Mononuclear cell (primary cell): ENCODE measurements around the gene DIAPH3. TPM values are rescaled to one million over a fixed set of nuclear protein-coding genes. Genes with fewer than 3 reads are reported as not detected.

Experiments
- H3K27me3 ChIP-seq: 2 replicates; pipeline ENCODE4 v1.6.0; 2011; ENCODE audit warnings: low read length, control low read depth; ENCODE audit not compliant: insufficient read depth
- H3K4me1 ChIP-seq: 2 replicates; pipeline ENCODE4 v1.5.1; 2011; ENCODE audit warnings: mild to moderate bottlenecking, low read length, control low read depth; ENCODE audit not compliant: insufficient read depth
- H3K4me3 ChIP-seq: 2 replicates; pipeline ENCODE4 v1.5.1; 2011; ENCODE audit warnings: mild to moderate bottlenecking, low read length, moderate library complexity
- H3K9me3 ChIP-seq: 2 replicates; pipeline ENCODE4 v1.5.1; 2011; ENCODE audit warnings: low read depth, mild to moderate bottlenecking, control low read depth, low read length
- total RNA-seq: library from RNA; depleted of rRNA; stranded (reverse); fragments of >200 nt; gene quantifications from one replicate; pipeline ENCODE4 v1.2.3, GENCODE V29; 2012

The DIAPH3 gene
- total RNA-seq, 1 donor: 0.21 TPM

DNA sequence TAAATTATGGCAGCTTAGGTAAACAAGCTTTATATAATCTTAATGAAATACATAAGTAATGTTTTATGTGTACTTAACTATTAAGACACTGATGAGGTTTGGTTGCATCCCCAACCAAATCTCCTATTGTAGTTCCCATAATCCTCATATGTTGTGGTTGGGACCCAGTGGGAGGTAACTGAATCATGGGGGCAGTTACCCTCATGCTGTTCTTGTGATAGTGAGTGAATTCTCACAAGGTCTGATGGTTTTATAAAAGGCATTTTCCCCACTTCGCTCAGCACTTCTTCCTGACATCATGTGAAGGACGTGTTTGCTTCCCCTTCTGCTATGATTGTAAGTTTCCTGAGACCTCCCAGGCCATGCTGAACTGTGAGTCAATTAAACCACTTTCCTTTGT, 212.7 kb downstream of the DIAPH3 start:
- H3K4me1 ChIP-seq: no peaks in the 10 kb centered on the region
- no peaks in the 10 kb centered on the region for H3K27me3 ChIP-seq
- no peak overlapping the region for H3K4me3 ChIP-seq
- H3K9me3 ChIP-seq: no peaks in the 10 kb centered on the region

DNA sequence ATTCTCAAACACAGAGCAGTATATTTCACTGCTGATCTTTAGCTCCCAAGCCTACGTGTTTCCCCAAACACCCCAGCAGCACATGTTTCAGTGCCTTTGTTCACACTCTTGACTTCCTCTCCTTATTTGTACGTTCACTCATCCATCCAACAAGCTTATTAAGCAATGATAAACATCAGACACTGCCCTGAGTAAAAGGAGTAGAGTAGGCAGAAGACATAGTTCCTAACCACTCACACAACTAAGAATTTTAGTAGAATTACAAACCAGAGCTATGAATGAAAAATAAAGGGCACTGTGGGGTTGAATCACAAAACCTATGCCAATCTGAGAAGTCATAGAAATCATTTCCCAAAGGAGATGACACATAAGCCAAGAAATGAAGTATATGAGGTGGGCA, 213.5 kb downstream of the DIAPH3 start:
- H3K4me1 ChIP-seq: no peaks in the 10 kb centered on the region
- H3K4me3 ChIP-seq: no peak overlapping the region
- no peaks in the 10 kb centered on the region for H3K9me3 ChIP-seq
- no peaks in the 10 kb centered on the region for H3K27me3 ChIP-seq

DNA sequence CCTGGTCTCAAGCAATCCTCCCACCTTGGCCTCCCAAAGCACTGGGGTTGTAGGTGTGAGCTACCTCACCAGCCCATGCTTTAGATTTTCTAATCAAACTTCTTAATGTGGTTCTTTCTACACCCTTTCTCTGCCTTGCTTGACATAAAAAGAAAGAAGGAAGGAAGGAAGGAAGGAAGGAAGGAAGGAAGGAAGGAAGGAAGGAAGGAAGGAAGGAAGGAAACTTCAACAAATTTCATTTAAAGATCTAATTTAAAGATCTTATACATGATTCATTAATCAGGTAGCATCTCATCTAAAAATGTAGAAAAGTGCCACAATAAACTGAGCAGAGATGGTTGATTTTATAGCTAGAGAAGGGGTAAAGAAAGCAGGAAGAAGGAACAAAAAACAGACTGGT, 215.0 kb downstream of the DIAPH3 start:
- H3K4me1 ChIP-seq: no peaks in the 10 kb centered on the region
- no peaks in the 10 kb centered on the region for H3K9me3 ChIP-seq
- H3K27me3 ChIP-seq: no peaks in the 10 kb centered on the region
- H3K4me3 ChIP-seq: no peak overlapping the region

DNA sequence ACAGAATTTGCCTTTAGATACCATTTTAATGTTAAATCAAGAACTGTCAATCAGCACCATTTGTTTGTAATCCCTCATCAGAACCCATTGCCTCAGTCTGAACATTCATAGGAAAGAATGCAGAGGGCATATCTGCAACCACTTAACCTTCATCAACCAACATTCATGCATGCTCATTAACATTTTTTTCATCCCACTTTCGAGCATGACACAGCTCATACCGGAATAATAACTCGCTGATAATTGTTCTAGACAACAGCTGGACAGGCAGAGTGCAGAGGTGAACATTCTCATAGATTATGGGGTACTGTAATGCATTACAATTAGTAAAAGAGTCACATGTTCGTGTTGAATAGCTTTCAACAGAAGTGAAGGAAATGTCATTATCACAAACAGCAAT, 216.8 kb downstream of the DIAPH3 start:
- Histone ChIP-seq H3K9me3 (no peaks in the 10 kb centered on the region), H3K4me3 (no peak overlapping the region), H3K27me3 (no peaks in the 10 kb centered on the region), H3K4me1 (no peaks in the 10 kb centered on the region)

DNA sequence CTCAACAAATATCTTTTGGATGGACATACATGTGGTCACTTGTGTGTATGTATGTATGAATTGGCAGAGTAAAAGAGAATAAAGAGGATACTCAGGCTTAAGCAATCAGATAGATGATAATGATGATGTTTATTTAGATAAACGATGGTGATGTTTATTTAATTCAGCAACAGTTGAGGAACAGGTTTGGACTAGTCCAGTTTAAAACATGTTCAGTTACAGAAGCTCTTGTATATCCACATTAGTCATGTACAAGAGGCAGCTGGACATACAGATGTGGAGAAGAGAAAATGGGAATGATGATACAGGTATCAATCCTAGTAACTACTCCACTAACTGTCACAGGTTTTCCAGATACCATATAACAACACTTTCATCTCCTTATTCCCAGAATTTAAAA, 232.1 kb downstream of the DIAPH3 start:
- H3K4me3 ChIP-seq: no peak overlapping the region

DNA sequence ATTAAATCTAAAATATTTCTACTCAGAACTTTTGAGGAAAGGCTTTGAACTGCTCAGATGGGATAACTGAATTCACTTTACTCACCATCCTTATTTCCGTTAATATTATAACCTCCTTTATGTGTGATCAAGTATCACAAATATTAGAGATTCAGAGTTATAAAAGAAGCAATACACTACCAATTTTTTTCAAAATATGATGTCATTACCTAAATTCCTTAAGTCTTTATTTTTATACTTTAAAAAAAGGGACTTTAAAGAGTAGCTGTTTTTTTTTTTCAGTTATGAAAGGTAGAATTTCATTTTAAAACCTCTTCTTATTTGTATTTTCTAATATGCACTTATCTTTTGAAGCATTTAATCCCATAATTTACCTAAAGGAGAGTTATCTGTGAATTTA, 239.5 kb downstream of the DIAPH3 start:
- no peaks in the 10 kb centered on the region for H3K4me1 ChIP-seq
- no peak overlapping the region for H3K4me3 ChIP-seq
- peaks cover 8% of the 10 kb centered on the region for H3K9me3 ChIP-seq
- no peaks in the 10 kb centered on the region for H3K27me3 ChIP-seq

More for the DNA sequence above, 232.1 kb downstream of the DIAPH3 start:
- peaks cover 8% of the 10 kb centered on the region for H3K9me3 ChIP-seq
- H3K4me1 ChIP-seq: no peaks in the 10 kb centered on the region
- no peaks in the 10 kb centered on the region for H3K27me3 ChIP-seq

DNA sequence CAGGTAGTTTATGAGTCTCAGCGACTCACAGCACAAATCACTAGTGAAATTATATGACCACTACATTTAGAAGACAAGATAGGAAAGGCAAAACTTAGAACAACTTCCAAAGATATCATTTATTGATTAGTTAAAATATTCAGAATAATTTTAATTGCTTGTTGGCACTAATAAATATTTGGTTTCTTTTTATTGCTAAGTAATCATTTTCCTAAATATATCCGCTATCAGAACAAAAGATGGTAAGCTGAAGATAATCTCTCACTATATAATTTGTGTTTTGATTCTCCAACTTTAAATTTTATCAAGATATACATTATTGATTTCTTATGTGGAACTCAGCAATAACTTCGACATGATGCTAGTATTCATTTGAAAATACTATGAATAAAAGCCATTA, 248.5 kb downstream of the DIAPH3 start:
- no peaks in the 10 kb centered on the region for H3K9me3 ChIP-seq
- H3K4me1 ChIP-seq: no peaks in the 10 kb centered on the region
- H3K27me3 ChIP-seq: no peaks in the 10 kb centered on the region
- no peak overlapping the region for H3K4me3 ChIP-seq

DNA sequence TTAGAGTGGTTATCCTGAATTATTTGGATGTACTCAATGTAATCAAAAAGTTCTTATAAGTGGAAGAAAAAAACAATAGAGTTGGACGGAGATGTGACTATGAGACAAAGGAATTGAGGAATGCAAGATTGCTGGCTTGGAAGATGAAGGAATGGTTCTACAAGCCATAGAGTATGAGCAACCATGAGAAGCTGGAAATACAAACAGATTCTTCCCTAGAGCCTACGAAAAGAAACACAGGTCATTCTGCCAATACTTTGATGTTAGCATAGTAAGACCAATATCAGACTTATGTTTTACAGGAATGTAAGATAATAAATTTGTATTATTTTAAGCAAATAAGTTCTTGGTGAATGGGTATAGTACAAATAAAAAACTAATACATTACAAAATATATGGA, 249.2 kb downstream of the DIAPH3 start:
- Histone ChIP-seq H3K27me3 (no peaks in the 10 kb centered on the region), H3K4me1 (no peaks in the 10 kb centered on the region), H3K9me3 (no peaks in the 10 kb centered on the region), H3K4me3 (no peak overlapping the region)

DNA sequence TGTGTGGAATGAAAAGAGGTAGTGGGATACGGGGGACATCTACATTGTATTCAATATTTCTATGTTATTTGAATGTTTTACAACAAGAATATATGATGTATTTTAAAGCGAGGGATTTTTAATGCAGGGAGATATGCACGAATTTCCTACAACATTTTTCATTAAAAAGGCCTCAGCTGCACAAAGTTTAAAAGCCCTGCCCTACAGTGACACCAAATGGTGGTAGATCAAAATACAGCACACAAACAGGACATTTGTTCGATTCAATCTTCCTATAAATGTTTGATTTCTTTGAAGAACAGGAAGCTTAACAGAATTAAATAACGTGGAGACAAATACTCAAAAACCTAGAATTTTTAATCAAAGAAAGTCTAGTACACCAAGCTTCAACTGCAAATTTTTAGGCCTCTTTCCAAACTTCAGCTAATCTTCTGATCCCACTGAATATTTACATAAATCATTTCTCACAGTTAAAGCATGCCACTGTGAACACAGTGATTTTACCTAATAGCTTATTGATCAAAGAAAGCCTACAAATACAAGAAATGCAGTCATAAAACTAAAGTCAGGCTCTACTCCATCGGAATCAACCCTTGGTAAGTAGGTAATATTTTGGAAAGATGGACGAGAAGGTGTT, 257.2 kb downstream of the DIAPH3 start:
- no peaks in the 10 kb centered on the region for H3K4me1 ChIP-seq
- H3K9me3 ChIP-seq: no peaks in the 10 kb centered on the region
- no peak overlapping the region for H3K4me3 ChIP-seq
- H3K27me3 ChIP-seq: no peaks in the 10 kb centered on the region

DNA sequence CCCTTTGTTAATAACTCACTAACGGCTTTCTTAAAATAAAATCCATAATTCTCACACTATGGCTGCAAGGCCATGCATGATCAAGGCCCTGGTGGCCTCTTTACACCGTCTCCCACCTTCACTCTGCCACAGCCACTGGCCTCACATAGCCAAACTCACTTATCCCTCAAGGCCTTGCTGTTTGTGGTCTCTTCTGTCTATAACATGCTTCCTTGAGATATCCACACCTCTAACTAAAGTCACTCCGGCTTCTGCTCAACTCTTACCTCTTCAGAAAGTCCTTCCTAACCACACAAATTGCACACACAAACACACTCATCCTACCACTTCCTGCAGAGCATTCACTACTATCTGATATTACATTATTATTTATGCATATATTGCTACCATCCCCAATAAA, 262.5 kb downstream of the DIAPH3 start:
- Histone ChIP-seq H3K9me3 (no peaks in the 10 kb centered on the region), H3K4me1 (no peaks in the 10 kb centered on the region), H3K27me3 (no peaks in the 10 kb centered on the region), H3K4me3 (no peak overlapping the region)

DNA sequence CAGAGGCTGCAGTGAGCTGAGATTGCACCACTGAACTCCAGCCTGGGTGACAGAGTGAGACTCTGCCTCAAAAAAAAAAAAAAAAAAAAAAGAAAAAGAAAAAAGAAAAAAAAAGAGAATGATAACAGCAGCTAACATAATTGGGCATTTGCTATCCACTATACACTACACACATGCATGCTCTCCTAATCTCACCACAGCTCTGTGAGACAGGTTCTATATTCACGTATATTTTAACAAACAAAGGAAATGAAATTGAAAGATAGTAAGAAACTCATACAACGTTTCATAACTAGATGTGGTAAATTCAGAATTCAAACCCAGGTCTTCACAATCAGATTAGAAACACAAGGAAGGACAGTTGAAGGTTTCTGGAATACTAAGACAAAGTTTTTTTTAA, 265.7 kb downstream of the DIAPH3 start:
- Histone ChIP-seq H3K4me1 (no peaks in the 10 kb centered on the region), H3K27me3 (no peaks in the 10 kb centered on the region), H3K9me3 (no peaks in the 10 kb centered on the region), H3K4me3 (no peak overlapping the region)

DNA sequence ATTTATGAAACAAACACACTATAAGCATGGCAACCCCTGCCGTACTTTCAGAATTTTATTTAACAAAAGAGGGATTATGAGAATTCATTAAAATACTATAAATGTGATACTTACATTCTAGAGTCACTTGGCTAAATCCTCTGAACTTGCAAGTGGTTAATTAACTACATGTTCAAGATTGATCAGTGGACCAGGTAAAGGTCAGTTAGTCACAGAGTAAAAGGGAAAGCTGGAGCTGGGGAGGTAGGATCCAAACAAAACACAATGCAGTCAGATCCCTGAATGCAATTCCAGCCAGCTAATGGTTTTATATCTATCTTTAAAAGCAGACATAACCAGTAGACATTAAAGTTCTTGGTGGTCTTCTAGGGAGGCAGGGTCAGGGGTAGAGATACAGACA, 270.5 kb downstream of the DIAPH3 start:
- Histone ChIP-seq H3K27me3 (no peaks in the 10 kb centered on the region), H3K9me3 (no peaks in the 10 kb centered on the region), H3K4me3 (no peak overlapping the region), H3K4me1 (no peaks in the 10 kb centered on the region)

DNA sequence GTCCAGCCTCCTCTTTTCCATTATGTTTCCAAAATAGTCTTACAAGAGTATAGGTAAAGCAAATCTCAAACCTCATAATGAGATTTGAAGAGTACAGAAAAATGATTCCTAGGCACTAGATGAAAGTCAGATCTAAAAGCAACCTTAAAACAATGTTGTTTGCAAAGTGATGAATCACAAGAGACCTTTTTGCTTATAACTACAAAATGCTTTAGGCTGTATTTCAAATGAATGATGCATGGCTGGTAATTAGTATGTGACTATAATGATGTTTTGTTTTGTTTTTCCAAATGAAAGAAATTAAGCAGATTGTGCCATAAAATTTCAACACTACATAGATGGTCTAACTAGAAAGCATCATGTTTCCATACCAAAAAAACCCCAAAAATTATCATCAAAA, 272.7 kb downstream of the DIAPH3 start:
- H3K9me3 ChIP-seq: no peaks in the 10 kb centered on the region
- H3K4me1 ChIP-seq: no peaks in the 10 kb centered on the region
- H3K4me3 ChIP-seq: no peak overlapping the region
- no peaks in the 10 kb centered on the region for H3K27me3 ChIP-seq

DNA sequence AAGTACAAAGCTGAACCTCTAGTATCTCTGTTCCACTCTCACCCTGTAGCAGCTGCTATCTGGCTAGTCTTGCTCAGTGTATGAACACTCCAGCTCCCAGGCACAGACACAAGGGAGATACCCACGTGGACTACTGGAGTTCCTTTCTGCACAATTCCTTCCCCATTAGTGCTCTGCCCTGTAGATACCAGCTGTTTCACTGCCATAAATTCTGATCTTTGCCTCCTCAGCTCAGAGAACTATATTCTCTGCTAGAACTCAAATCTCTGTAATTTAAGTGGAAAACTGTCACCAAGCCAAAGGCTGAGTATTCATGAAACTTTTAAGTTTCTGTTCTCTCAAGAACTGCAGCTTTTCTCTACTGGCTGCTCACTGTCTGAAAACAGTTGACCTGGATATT, 273.7 kb downstream of the DIAPH3 start:
- Histone ChIP-seq H3K27me3 (no peaks in the 10 kb centered on the region), H3K4me3 (no peak overlapping the region), H3K9me3 (no peaks in the 10 kb centered on the region), H3K4me1 (no peaks in the 10 kb centered on the region)

DNA sequence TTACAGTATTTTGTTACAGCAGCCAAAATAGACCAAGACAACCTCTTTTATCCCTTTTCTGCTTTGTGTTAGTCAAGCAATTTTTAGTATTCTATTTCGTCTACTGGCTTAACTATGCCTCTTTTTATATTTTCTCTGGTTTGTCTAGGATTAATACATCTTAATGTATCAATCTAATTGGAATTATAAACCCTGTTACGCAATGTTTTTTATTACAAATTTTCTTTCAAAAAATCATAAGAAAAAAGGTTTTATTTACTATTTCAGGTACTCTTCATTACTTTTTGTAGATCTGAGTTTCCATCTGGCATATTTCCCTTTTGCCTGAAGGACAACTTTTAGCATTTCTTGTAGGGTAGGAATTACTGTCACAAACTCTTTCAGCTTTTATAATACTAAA, 275.3 kb downstream of the DIAPH3 start:
- Histone ChIP-seq H3K4me3 (no peak overlapping the region), H3K27me3 (no peaks in the 10 kb centered on the region), H3K9me3 (no peaks in the 10 kb centered on the region), H3K4me1 (no peaks in the 10 kb centered on the region)

DNA sequence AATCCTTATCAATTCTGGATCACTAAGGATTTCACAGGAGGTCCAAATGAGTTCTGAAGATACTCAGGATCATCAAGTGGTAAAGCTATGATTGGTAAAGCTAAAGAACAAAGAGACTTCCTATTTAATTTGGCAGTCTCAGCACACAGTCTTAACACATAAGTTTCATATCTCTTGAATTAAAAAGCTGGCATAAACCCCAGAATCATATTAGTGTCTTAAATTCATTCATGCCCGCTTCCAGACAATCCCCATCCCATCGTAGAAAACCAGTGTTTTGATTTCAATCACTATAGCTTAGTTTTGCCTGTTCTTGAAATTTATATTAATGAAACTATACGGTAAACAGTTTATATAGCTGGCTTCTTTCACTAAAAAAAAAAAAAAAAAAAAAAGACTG, 278.7 kb downstream of the DIAPH3 start:
- Histone ChIP-seq H3K9me3 (no peaks in the 10 kb centered on the region), H3K4me1 (no peaks in the 10 kb centered on the region), H3K27me3 (no peaks in the 10 kb centered on the region), H3K4me3 (no peak overlapping the region)
